Ovary (tissue), 9 donors: ENCODE results near the gene SEC16A. TPM values are rescaled to one million over a fixed set of nuclear protein-coding genes. Genes with fewer than 3 reads are reported as not detected.
A peak's percentile ranks its signal among the peaks of the same experiment; 100 is the strongest.

Source experiments
- DNase-seq, 5 donors: peaks; one replicate each; pipeline ENCODE4 v3.0.0-alpha.2; 2019 to 2020
- H3K27ac ChIP-seq, 2 donors: fragments of 200-600 bp; one replicate each; pipeline versions ENCODE4 v1.5.1 to v1.8.0; 2019 to 2022
- H3K27me3 ChIP-seq: fragments of 200-600 bp; one replicate; pipeline ENCODE4 v1.8.0; 2022
- H3K36me3 ChIP-seq: fragments of 200-600 bp; sonication (generic); one replicate; pipeline ENCODE4 v1.5.1; 2019
- H3K4me1 ChIP-seq: one replicate; pipeline ENCODE4 v1.8.1; 2013; ENCODE audit warnings: mild to moderate bottlenecking, moderate library complexity; ENCODE audit not compliant: insufficient read depth
- H3K4me3 ChIP-seq: fragments of 200-600 bp; sonication (generic); one replicate; pipeline ENCODE4 v1.5.1; 2017
- H3K9me3 ChIP-seq, 2 donors: fragments of 200-600 bp in 1 of 2; sonication (generic) in 1 of 2; one replicate each; pipeline versions ENCODE4 v1.5.1 to v1.8.1; 2013 to 2019; ENCODE audit warnings: mild to moderate bottlenecking in 1 of 2, moderate library complexity in 1 of 2
- EP300 ChIP-seq: sonication (generic); formaldehyde crosslinking; IDR thresholded peaks from one replicate; pipeline ENCODE4 v1.6.1; 2017; ENCODE audit warnings: antibody characterized with exemption
- POLR2A ChIP-seq: fragments of 450-650 bp; IDR thresholded peaks from one replicate; pipeline ENCODE4 v1.6.1; 2017; ENCODE audit warnings: antibody characterized with exemption, mild to moderate bottlenecking, moderate library complexity
- WGBS, 3 donors: extraction: QIAGEN DNeasy Blood & Tissue Kit in 1 of 3; methylation state at CpG; one replicate each; pipeline versions ENCODE4 v1.1.5 to v1.1.7; 2013 to 2017; 5-methylcytosine and 5-hydroxymethylcytosine counted together
- intact Hi-C, 4 donors: fragments of 100-400 bp; cut with DNase I; formaldehyde crosslinking; loops; one replicate each; pipeline versions ENCODE4 v1.11.0 to v1.15.1; 2022 to 2023
- polyA plus RNA-seq, 2 donors: library from polyadenylated mRNA; stranded (reverse); fragments of 200-250 nt in 1 of 2; fragments of 350-450 nt in 1 of 2; fragmentation: Illumina TruSeq in 1 of 2; extraction: RNeasy Lipid Tissue Mini Kit (QIAGEN cat#74804) in 1 of 2; gene quantifications; one replicate each; pipeline ENCODE4 v1.2.3, GENCODE V29; 2013 to 2014
- total RNA-seq, 7 donors: library from RNA; depleted of rRNA in 2 of 7; stranded (reverse); fragments of >200 nt in 2 of 7; fragmentation: NEBNext Ultra II Directional in 3 of 7; extraction: Animal tissue kit (Norgen Biotek cat#: 25700) in 3 of 7; gene quantifications; one replicate each; pipeline versions ENCODE4 v1.1.0 to v1.2.4, GENCODE V29; 2016 to 2023
- TF ChIP-seq, protein P1 (sequence below), 3 donors: fragments of 450-650 bp in 2 of 3; fragments of 200-600 bp in 1 of 3; IDR thresholded peaks; one replicate each; pipeline versions ENCODE4 v1.5.1 to v1.8.0; 2016 to 2022; ENCODE audit warnings: antibody characterized with exemption in 3 of 3, mild to moderate bottlenecking in 1 of 3
- donor health status: DM: no; HTN: no; CAD: no; lungs with moderate emphysema.
- donor health status: DM: no; HTN: no; CAD: no.
- donor health status: Bipolar disorder and iron deficiency.
- donor health status: DM: yes; HTN: yes; CAD: no.
- donor health status: DM: no; HTN: no; CAD: no.
- donor health status: DM: yes; HTN: yes; CAD: no.

Gene SEC16A
- total and polyA plus RNA-seq, 9 donors: 27.6 to 61.4 (median 46.5) TPM

DNA sequence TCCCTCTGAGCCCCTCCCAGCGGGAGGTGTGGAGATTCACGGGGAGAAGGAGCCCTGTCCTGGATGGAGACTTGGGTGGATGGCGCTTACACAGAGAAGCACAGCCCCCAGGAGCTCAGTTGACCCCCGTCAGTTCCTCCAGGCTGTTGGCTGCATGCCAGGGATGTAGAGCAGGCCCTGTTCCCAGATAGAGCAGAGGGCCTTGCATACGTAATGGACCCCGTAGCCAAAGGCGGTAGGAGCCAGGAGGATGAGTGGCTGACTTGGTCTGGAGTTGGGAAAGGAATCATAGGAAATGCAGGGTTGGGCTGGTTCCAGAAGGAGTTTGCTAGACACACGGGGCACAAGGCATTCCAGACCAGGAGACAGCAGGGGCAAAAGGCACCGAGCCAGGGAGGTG, 69.9 kb downstream of the SEC16A start:
- intact Hi-C loops: no loop called here
- Histone ChIP-seq H3K4me1 (peaks cover 2% of the 10 kb centered on the region), H3K9me3 (no peaks in the 10 kb centered on the region), H3K36me3 (no peaks in the 10 kb centered on the region), H3K27ac (no peak overlapping the region), H3K27me3 (no peaks in the 10 kb centered on the region), H3K4me3 (no peak overlapping the region)
- TF ChIP-seq, protein P1, sequence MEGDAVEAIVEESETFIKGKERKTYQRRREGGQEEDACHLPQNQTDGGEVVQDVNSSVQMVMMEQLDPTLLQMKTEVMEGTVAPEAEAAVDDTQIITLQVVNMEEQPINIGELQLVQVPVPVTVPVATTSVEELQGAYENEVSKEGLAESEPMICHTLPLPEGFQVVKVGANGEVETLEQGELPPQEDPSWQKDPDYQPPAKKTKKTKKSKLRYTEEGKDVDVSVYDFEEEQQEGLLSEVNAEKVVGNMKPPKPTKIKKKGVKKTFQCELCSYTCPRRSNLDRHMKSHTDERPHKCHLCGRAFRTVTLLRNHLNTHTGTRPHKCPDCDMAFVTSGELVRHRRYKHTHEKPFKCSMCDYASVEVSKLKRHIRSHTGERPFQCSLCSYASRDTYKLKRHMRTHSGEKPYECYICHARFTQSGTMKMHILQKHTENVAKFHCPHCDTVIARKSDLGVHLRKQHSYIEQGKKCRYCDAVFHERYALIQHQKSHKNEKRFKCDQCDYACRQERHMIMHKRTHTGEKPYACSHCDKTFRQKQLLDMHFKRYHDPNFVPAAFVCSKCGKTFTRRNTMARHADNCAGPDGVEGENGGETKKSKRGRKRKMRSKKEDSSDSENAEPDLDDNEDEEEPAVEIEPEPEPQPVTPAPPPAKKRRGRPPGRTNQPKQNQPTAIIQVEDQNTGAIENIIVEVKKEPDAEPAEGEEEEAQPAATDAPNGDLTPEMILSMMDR (IDR thresholded peaks at IDR 0.05): no peak
- TF ChIP-seq EP300 (no peak), POLR2A (no peak)
- DNase-seq: no peak
- WGBS, 3 donors: 44 to 49% (median 46%) methylated on average over 9 of the region's 9 CpGs

DNA sequence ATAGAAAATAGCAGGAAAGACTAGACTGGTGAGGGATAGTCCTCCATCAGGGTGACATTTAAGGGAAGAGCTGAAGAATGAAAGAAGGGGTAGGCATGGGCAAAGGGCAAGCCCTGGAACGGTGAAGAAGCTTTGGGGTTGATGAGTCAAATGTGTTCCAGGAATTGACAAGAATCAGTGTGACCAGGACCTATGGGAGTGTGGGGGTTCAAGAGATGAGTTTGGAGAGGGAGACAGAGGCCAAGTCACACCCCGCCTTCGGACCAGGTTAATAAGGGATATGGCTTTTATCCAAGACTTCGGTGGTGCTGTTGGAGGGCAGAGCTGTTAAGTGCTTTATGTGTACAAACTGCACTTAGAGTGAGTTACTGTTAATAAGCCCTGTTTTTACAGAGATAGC, 71.5 kb downstream of the SEC16A start:
- DNase-seq: no peak
- H3K27ac ChIP-seq: no peak overlapping the region
- H3K27me3 ChIP-seq: no peaks in the 10 kb centered on the region
- H3K36me3 ChIP-seq: no peaks in the 10 kb centered on the region
- intact Hi-C loops: no loop called here
- 16 to 26% (median 21%) methylated on average over 4 of the region's 4 CpGs for WGBS, 3 donors
- no peaks in the 10 kb centered on the region for H3K9me3 ChIP-seq
- H3K4me3 ChIP-seq: peak overlapping the region; percentile 92
- TF ChIP-seq POLR2A (no peak), EP300 (no peak)
- TF ChIP-seq, protein P1 (IDR thresholded peaks at IDR 0.05): no peak
- peaks cover 2% of the 10 kb centered on the region for H3K4me1 ChIP-seq

DNA sequence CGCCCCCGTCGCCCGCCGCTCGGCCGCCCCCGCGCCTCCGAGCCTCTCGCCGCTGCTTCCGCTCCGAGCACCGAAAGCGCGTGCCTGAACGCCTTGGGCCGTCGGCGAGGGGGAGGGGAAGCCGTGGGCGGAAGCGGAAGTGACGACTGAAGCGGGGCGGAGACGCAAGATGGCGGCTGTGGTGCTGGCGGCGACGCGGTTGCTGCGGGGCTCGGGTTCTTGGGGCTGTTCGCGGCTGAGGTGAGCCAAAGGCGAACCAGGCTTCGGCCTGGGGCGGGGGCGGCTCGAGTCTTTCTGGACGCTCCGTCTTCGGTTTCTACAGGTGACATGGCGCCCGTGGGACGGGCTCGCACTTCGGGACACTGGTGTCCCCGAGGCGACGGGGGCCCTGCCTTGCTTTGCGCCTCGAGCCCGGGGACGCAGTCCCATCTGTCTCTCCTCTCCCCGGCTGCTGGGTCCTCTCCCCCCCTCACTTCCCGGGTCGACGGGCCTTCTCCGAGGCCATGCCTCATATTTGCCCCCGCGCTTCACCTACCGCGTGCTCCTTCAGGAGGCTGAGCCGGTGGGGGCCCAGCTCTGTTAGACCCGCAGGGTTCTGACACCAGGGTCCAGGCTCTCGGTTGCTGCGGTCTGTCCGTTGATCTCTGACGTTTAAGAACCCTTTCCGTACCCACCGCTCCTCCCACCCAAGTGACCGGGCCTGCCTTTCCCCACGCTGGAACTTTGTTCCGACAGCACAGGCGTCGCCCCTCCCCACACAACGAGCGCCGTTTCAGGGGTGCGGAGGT, 72.1 kb downstream of the SEC16A start, which contains the start of the genes ENTR1 and PMPCA:
ENTR1 (minus strand) TSS at position 115 of the 788 bp plus-strand sequence. CDS start 217 bp downstream, outside the sequence.
PMPCA (plus strand) TSS at position 159 of the 788 bp plus-strand sequence; CDS start at position 170, 11 bp downstream.
- H3K9me3 ChIP-seq: no peaks in the 10 kb centered on the region
- intact Hi-C loops: no loop called here
- 0% methylated on average over 49 to 83 of the region's 83 CpGs for WGBS, 3 donors
- DNase-seq: peak; percentile 90 to 95 (median 94)
- peak within 1 kb of the TSS; percentile 71 to 74 for H3K27ac ChIP-seq
- peaks cover 2% of the 10 kb centered on the region for H3K4me1 ChIP-seq
- no peak for TF ChIP-seq EP300
- TF ChIP-seq POLR2A: peak; percentile 93
- TF ChIP-seq, protein P1 (IDR thresholded peaks at IDR 0.05): no peak
- H3K4me3 ChIP-seq: peak within 1 kb of the TSS; percentile 92
- no peaks in the 10 kb centered on the region for H3K27me3 ChIP-seq
- H3K36me3 ChIP-seq: no peaks in the 10 kb centered on the region

DNA sequence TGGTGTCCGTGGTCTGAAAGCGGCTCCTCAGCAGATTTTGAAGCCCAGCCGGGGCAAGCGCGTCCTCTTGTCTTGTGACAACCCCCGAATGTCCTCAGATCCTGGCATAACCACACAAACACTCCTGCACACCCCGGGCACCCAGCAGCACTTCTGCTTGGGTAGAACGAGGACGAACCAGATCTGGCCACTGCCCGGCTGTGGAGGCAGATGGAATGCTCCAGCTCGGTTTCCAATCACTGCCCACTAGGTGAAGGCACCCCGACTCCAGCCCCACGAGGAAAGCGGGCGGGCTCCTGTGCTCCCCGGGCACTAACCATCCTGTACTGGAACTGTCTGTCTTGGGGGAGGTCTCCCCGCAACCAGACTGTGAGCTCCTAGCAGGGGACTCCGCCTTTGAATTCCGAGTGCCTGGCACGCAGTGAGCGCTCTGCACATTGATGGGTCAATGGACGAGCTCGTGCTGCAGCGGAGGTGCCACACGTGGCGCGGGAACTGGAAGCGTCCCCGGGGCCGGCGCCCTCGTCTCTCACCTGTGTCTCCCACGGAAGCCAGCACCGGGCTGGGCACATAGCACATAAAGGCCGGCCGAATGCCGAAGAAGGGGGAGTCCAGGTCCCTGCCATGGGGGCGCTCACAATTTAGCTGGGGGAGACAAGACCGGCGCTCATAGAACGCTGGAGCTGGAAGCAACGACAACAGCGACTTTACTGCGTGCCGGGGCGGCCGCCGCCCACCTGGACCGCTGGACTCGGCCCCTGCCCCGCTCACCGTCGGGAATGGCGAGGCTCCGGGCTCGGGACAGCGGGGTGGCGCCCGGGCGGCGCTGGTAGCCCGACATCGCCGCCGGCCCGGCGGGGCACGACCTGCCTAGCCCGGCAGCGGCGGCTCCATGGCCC, 73.0 kb downstream of the SEC16A start:
- intact Hi-C loops: no loop called here
- H3K9me3 ChIP-seq: no peaks in the 10 kb centered on the region
- H3K27ac ChIP-seq: peak overlapping the region in 1 of 2 donors; percentile 28
- TF ChIP-seq EP300 (no peak), POLR2A (no peak)
- TF ChIP-seq, protein P1 (IDR thresholded peaks at IDR 0.05): no peak
- H3K36me3 ChIP-seq: no peaks in the 10 kb centered on the region
- peak overlapping the region; percentile 92 for H3K4me3 ChIP-seq
- H3K4me1 ChIP-seq: peaks cover 2% of the 10 kb centered on the region
- WGBS, 3 donors: 6 to 14% (median 7%) methylated on average over 49 to 71 of the region's 71 CpGs
- peak in 2 of 5 donors; percentile 51 to 60 for DNase-seq
- no peaks in the 10 kb centered on the region for H3K27me3 ChIP-seq
